Measurements from ENCODE around the gene PLEKHH2. TPM values are rescaled to one million over a fixed set of nuclear protein-coding genes. Genes with fewer than 3 reads are reported as not detected.

The PLEKHH2 gene
- total and polyA plus RNA-seq, 2 of the 13 experiments (the other 11 are each of a cell fraction or from before 2014, with no cell fraction given) = 1.1 to 3.0 TPM

GRCh38 chr2:43605079-43605655 is 31.9 kb upstream of the PLEKHH2 start (continued):
- TF ChIP-seq ZBTB43 (CRISPR knock-in tag; conservative IDR thresholded peaks at IDR 0.05) (no peak), ADNP (CRISPR knock-in tag; IDR thresholded peaks at IDR 0.05) (no peak), RNF2 (conservative IDR thresholded peaks at IDR 0.05; ENCODE audit: low read depth) (no peak), SALL2 (CRISPR knock-in tag; IDR thresholded peaks at IDR 0.05) (no peak), NFAT5 (CRISPR knock-in tag; IDR thresholded peaks at IDR 0.05) (no peak), CREBL2 (CRISPR knock-in tag; IDR thresholded peaks at IDR 0.05; ENCODE audit: borderline replicate concordance) (no peak), SOX5 (CRISPR knock-in tag; IDR thresholded peaks at IDR 0.05; ENCODE audit: borderline replicate concordance) (no peak), SP2 (CRISPR knock-in tag; IDR thresholded peaks at IDR 0.05) (no peak), THAP7 (CRISPR knock-in tag; IDR thresholded peaks at IDR 0.05) (no peak), SMAD9 (CRISPR knock-in tag; IDR thresholded peaks at IDR 0.05) (no peak), STAG1 (CRISPR knock-in tag; IDR thresholded peaks at IDR 0.05) (peak; percentile 74), ZNF251 (CRISPR knock-in tag; IDR thresholded peaks at IDR 0.05) (no peak), FOXK1 (CRISPR knock-in tag; IDR thresholded peaks at IDR 0.05; ENCODE audit: borderline replicate concordance, low read depth) (no peak), ZNF879 (CRISPR knock-in tag; IDR thresholded peaks at IDR 0.05) (no peak), KDM2A (CRISPR knock-in tag; IDR thresholded peaks at IDR 0.05; ENCODE audit: borderline replicate concordance, low read depth) (no peak), WIZ (CRISPR knock-in tag; IDR thresholded peaks at IDR 0.05) (no peak), THRA (CRISPR knock-in tag; IDR thresholded peaks at IDR 0.05; ENCODE audit: borderline replicate concordance) (no peak), NFATC3 (CRISPR knock-in tag; IDR thresholded peaks at IDR 0.05) (no peak), NR0B2 (CRISPR knock-in tag; IDR thresholded peaks at IDR 0.05) (no peak), ZNF572 (CRISPR knock-in tag; IDR thresholded peaks at IDR 0.05) (no peak)
